HTERT RPE-1 (cell line): ENCODE measurements around the gene NFATC3.

Source experiments
- in situ Hi-C: fragments of 300-500 bp; cut with MboI; formaldehyde crosslinking; loops from 4 replicates; pipeline ENCODE4 v1.14.3; 2020; ENCODE audit warnings: low sequenced_read_pairs

The NFATC3 gene

DNA sequence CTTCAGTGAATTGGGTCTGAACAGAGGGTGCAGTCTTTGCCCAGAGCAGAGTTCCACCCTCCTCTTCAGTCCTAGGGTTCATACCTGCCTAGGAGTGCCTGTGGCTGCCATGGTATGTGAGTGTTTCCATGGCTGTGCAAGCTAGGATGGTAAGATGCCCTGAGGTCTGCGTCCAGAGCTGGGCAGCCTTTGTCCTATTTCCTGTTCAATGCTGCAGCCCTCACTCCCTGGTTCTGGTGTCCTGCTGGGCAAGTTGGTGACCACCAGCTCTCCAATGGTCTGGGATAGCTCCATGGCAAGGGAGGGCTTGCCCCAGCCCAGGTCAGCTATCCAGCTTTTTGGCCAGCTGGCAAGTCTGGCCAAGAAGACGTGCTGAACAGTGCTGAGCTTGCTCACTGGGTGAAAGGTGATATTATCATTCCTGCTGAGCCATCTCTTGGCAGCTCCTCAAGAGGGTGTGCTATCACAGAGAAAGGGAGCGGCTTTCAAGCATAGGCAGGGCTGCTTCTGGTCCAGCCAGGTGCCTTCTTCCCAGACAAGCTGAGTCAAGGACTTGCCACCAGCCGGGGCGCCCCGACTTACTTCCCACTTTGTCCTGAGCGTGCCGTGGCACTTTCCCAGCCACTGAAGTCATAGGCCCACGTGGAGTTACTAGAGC lies 13.0 kb upstream of the NFATC3 start:
- in situ Hi-C loops, result no loop called here

- in situ Hi-C loops, result no loop called here
Observed at GRCh38 chr16:68073902-68074760, 11.0 kb upstream of the NFATC3 start.

DNA sequence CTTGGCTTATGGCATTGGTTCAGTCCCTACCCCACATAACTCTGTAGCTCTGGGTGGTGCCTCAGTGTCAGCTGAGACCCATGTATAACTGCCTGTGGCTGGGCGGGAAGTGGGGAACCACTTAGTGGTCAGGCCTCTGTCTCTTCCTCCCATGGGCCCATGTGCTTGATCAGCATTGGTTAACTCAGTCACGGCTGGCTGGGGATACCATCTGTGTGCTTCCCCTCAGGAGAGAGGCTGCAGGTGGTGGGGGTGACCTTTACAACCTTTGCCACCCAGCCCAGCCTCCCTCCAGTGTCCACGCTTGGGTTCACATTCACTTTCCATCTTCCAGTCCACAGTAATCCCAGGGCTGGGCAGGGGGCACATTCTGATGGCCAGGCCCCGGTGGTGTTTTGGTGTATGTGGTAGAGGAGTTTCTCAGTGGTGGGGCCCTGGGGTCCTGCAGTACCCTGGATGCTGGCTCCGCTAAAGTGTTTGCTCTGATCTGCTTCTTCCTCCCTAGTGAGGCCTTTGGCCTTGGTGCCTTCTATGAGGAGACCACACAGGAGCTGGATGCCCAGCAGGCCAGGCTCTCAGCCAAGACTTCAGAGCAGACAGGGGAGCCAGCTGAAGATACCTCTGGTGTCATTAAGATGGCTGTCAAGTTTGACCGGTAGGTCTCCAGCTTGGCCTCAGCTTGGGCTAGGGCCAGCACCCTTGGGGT lies 10.2 kb upstream of the NFATC3 start:
- in situ Hi-C loops, result no loop called here

- in situ Hi-C loops, result no loop called here
Observed at GRCh38 chr16:68075980-68076379, 9.2 kb upstream of the NFATC3 start.

DNA sequence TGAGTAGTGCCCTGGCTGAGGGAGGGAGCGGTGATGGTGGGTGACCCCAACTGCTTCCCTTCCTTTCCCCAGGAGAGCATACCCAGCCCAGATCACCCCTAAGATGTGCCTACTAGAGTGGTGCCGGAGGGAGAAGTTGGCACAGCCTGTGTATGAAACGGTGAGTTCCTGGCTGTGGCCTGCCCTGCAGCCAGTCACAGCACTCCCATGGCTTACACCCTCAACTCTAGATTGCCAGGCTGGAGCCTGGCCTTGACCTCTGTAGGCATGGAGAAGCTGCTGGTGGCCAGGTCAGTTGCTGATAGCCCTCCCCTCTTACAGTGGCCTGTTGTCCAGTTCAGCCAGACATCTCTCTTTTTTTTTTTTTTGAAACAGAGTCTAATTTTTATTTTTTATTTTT lies 8.6 kb upstream of the NFATC3 start:
- in situ Hi-C loops, result no loop called here

- in situ Hi-C loops, result no loop called here
Observed at GRCh38 chr16:68077866-68078700, 7.1 kb upstream of the NFATC3 start.

DNA sequence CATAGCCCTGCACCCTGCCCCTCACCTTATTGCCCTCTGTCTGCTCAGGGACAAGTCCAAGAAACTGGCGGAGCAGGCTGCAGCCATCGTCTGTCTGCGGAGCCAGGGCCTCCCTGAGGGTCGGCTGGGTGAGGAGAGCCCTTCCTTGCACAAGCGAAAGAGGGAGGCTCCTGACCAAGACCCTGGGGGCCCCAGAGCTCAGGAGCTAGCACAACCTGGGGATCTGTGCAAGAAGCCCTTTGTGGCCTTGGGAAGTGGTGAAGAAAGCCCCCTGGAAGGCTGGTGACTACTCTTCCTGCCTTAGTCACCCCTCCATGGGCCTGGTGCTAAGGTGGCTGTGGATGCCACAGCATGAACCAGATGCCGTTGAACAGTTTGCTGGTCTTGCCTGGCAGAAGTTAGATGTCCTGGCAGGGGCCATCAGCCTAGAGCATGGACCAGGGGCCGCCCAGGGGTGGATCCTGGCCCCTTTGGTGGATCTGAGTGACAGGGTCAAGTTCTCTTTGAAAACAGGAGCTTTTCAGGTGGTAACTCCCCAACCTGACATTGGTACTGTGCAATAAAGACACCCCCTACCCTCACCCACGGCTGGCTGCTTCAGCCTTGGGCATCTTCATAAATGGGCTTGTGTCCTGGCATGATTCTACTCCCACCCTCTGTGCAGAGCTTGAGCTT lies 6.3 kb upstream of the NFATC3 start:
- in situ Hi-C loops, result no loop called here

GRCh38 chr16:68079376-68079625 lies 5.9 kb upstream of the NFATC3 start:
- in situ Hi-C loops, result no loop called here

- in situ Hi-C loops, result no loop called here
Observed at GRCh38 chr16:68079626-68080344, 5.4 kb upstream of the NFATC3 start.

DNA sequence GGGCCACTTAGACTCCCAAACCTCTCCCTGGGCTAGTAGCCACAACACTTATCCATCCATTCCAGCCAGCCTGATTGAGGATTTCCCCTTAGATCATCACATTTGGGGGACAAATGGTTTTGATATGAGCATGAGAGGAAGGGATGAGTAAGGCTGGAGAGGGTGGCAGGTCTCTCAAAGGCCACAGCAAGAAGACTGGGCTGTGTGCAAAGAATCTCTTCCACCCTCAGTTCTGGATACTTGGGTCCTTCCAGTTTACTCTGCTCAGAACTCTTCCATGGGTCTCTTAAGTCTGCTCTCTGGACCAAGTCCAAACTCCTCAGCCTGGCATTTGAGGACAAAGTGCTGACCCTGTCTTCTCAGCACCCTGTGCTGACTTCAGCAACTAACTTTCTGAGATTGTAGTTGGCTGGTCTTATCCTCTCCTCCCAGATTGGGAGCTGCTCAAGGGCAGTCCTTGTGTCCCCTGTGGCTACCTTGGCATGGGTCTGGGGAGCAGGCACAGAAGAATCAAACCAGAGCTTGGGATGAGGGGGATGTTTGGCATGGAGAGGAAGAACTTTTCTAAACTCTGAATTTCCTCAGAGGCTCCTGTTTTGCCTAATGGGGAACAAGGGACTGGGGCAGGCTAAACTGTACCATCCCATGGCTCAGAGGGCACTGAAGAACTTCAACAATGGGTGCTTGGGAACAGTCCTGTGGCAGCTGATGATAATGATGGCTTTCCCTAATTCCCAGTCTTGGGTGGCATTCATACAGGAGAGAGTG lies 3.1 kb upstream of the NFATC3 start:
- in situ Hi-C loops, result no loop called here

GRCh38 chr16:68082629-68083238 lies 2.4 kb upstream of the NFATC3 start:
- in situ Hi-C loops, result no loop called here

DNA sequence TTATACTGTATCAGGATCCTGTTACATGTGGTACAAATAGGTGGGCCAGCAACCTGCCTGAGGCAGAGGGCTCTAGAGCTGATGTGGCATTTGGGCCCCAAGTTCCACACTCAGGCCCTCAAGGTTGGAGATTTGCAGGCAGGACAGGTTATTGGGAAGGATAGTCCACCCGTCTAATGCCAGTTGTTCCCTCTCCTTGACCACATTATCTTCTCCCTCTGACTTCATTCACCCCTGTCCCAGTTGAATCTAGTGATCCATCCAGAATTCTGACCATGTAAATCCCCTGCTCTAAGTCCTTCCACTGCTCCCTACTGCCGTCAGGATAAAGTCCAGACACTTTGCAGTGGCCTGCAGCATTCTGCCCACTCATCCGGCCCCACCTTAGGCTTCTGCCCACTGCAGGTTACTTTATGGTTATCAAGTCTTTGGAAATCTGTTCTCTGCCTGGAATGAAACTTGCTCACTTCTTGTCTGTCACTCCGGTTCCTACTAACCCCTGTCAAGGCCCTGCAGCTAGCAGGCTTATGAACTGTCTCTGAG lies 1.9 kb upstream of the NFATC3 start:
- in situ Hi-C loops, result no loop called here

- in situ Hi-C loops, result no loop called here
Observed at GRCh38 chr16:68083861-68084503, 1.2 kb upstream of the NFATC3 start.

DNA sequence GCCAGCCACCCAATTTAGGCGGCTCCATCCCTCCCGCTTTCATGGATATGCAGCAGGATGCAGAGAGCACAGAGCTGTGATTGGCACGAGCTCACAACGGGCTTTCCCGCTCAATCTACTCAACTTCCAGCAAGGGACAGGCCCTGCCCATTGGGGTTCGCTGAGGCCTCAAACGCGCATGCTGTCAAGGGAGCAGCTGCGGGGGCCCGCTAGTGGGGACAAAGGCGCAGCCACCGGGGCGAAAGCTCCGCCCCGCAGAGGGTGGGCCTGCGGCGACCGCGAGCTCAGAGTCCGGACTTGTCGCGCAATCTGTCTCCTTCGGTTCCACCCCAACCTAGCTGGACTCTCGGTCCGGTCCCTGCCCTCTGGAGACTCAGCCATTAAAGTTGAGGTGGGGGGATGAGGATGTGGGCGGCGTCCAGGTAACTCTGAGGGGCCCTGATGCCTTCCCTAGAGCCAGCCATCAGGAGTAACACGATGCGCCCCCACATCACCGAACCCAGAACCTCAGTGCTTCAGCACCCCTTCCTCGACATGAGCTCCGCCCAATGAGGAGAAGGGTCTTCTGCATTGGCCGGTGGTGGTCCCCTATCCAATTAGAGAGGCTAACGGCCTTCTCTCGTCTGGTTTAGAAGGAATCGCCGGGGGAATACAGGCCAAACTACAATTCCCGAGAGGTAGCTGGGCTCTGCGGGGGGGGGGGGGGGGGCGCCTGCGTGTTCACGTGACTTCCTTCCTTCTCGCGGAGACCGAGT lies 489 bp upstream of the NFATC3 start:
- in situ Hi-C loops, result no loop called here

- in situ Hi-C loops, result no loop called here
Observed at GRCh38 chr16:68086336-68086841, 1.2 kb downstream of the NFATC3 start.

DNA sequence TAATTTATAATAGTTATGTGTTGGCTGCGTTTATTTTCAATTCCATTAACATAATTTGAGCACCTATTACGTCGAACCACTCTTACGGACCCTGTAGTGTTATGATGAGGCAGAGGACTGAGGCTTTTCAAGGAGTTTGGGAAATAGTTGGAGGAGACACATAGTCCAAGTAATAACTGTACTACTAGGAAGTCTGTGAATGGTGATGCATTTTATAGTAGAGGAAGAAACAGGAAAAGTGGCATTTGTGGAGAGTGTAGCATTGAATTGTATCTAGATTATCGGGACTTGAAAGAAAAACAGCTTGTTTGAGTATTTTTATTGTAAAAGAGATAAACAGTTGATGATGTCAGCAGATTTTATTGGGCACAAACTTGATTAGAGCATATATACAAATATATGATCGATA lies 1.7 kb downstream of the NFATC3 start:
- in situ Hi-C loops, result no loop called here

- in situ Hi-C loops, result no loop called here
Observed at GRCh38 chr16:68087688-68088087, 2.5 kb downstream of the NFATC3 start.
